A549 treated with Hydrocortisone at 1 μM for 4 hours (cell line): ENCODE results near the gene FOXB1. TPM values are rescaled to one million over a fixed set of nuclear protein-coding genes. Genes with fewer than 3 reads are reported as not detected.

ENCODE experiments used
- total RNA-seq: library from RNA; stranded (reverse); fragments of 200-300 nt; extraction: Qiagen RNA extraction; gene quantifications from 5 replicates; pipeline ENCODE4 v1.2.3, GENCODE V29; 2022

The FOXB1 gene
- not detected in 5 replicates for total RNA-seq

DNA sequence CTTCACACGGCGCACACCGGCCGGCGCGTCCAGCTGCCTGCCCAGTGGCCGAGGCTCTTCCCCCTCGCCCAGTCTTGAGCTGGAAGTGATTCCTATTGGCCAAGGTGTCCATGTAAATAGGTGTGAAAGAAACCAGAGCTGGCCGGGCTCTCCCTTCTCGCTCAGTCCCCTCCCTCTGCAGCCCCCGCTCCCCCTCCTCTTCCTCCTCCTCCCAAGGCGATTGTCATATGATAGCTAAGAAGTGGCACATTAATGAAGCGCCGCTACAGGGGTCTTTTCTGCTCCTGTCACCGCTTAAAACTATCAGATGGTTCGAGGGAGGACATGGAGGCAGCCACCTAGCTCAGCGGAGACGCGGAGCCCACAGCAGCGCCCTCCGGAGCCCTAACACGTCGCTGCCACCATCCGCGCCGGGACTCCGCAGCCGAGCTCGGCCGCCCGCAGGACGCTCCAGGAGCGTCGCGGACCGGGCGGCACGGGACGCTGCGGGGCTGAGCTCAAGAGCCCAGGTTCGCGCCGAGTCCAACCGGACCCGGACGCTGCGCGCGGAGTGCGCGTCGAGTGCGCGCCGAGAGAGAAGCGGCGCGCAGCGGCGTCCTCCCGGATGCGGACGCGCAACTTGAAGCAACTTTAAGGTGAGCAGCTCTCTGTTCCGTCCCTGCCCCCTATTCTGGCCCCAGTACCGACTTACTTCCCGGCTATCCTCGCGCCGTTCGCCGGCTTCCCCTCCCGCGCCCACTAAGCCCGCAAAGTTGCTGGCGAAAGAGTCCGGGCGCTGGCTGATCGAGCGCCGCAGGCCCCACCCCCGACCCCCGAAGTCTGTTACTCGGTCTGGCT lies at the start of gene FOXB1:
TSS of gene FOXB1 (plus strand) at position 303 of the 837 bp plus-strand sequence. CDS start 653 bp downstream, outside the sequence.

